Effector memory CD4-positive, alpha-beta T cell (primary cell): ENCODE measurements around the gene PJVK.

Source experiments
- DNase-seq, 3 donors: peaks; one replicate each; pipeline ENCODE4 v3.0.0-alpha.2; 2020
- H3K27ac ChIP-seq: 2 replicates; pipeline ENCODE4 v1.7.0; 2013; ENCODE audit warnings: mild to moderate bottlenecking, low read length, moderate library complexity; ENCODE audit not compliant: insufficient read depth, poor library complexity, severe bottlenecking
- H3K27me3 ChIP-seq: replicated peaks from 2 replicates; pipeline ENCODE4 v1.7.0; 2013; ENCODE audit warnings: mild to moderate bottlenecking, low read length; ENCODE audit not compliant: insufficient read depth, control insufficient read depth, poor library complexity, severe bottlenecking
- H3K36me3 ChIP-seq: 2 replicates; pipeline ENCODE4 v1.7.0; 2013; ENCODE audit warnings: mild to moderate bottlenecking, low read length, moderate library complexity; ENCODE audit not compliant: control insufficient read depth, insufficient read depth
- H3K4me1 ChIP-seq: 2 replicates; pipeline ENCODE4 v1.7.0; 2013; ENCODE audit warnings: low read length, mild to moderate bottlenecking; ENCODE audit not compliant: control insufficient read depth, insufficient read depth, poor library complexity, severe bottlenecking
- H3K4me3 ChIP-seq: 2 replicates; pipeline ENCODE4 v1.7.0; 2013; ENCODE audit warnings: low read length, low read depth, mild to moderate bottlenecking; ENCODE audit not compliant: insufficient read depth, poor library complexity, severe bottlenecking
- H3K9me3 ChIP-seq: 2 replicates; pipeline ENCODE4 v1.7.0; 2013; ENCODE audit warnings: mild to moderate bottlenecking, low read length, moderate library complexity; ENCODE audit not compliant: control insufficient read depth

PJVK gene

DNA sequence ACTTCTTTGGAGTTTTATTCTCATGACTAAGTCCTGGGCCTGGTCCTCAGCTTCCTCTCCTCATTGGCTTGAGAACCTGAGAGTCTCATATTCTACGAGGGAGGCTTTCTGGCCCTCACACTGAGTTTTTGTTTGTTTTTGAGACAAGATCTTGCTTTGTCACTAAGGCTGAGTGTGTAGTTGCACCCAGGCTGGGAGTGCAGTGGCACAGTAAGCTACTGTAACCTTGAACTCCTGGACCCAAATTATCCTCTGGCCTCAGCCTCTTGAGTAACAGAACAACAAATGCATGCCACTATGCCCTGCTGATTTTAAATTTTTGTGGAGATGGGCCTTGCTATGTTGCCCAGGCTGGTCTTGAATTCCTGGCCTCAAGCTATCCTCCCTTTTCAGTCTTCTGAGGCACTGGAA lies 22.8 kb upstream of the PJVK start:
- Histone ChIP-seq H3K4me3 (no peak overlapping the region), H3K27ac (no peak overlapping the region), H3K36me3 (peaks cover 22% of the 10 kb centered on the region), H3K27me3 (no peaks in the 10 kb centered on the region), H3K4me1 (no peaks in the 10 kb centered on the region), H3K9me3 (no peaks in the 10 kb centered on the region)
- DNase-seq: no peak

- Histone ChIP-seq H3K27ac (no peak overlapping the region), H3K27me3 (no peaks in the 10 kb centered on the region), H3K4me1 (no peaks in the 10 kb centered on the region), H3K4me3 (no peak overlapping the region), H3K36me3 (peaks cover 26% of the 10 kb centered on the region), H3K9me3 (no peaks in the 10 kb centered on the region)
- DNase-seq: no peak
These were observed 21.8 kb upstream of the PJVK start for GRCh38 chr2:178429336-178429735.

GRCh38 chr2:178436662-178437061 lies 14.5 kb upstream of the PJVK start:
- H3K4me1 ChIP-seq: no peaks in the 10 kb centered on the region
- no peaks in the 10 kb centered on the region for H3K27me3 ChIP-seq
- no peak for DNase-seq
- H3K4me3 ChIP-seq: no peak overlapping the region
- no peaks in the 10 kb centered on the region for H3K9me3 ChIP-seq
- peaks cover 49% of the 10 kb centered on the region for H3K36me3 ChIP-seq
- no peak overlapping the region for H3K27ac ChIP-seq

- Histone ChIP-seq H3K4me1 (no peaks in the 10 kb centered on the region), H3K27me3 (no peaks in the 10 kb centered on the region), H3K9me3 (no peaks in the 10 kb centered on the region), H3K36me3 (peaks cover 56% of the 10 kb centered on the region), H3K27ac (no peak overlapping the region), H3K4me3 (no peak overlapping the region)
- DNase-seq: no peak
These were observed 9.8 kb upstream of the PJVK start for GRCh38 chr2:178441426-178441825.

DNA sequence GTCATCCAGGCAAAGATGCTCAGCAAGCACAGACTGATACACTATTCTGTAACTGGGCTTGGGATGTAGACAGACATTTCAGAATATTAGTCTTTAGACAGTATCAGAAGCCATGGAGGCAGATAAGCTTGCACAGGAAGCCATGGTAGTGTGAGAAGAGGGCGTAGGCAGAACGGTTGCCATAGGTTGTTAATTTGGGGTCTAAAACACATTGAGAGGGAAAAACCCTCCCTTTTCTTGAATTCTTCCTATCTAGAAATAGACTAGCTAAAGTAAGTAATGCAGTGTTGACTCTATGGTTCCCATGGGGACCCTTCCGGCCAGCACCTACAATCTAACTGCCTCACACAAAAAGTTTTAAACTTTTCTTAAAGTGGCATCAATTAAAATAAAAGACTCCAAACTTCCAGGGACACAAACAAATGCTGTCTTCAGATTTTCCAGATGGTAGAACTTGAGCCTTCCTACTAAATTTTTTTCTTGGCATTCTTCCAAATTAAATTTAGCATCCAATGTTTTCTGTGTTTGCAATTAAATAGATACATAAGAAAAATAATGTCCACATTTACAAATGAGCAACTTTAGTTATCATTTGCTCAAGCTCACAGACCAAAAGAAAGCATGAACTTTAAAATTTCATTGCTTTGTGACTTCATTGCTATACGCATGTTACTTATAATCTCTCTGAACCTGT lies 2.1 kb upstream of the PJVK start:
- Histone ChIP-seq H3K4me3 (no peak overlapping the region), H3K4me1 (peaks cover 13% of the 10 kb centered on the region), H3K27ac (peak overlapping the region; percentile 96), H3K36me3 (peaks cover 24% of the 10 kb centered on the region), H3K27me3 (no peaks in the 10 kb centered on the region), H3K9me3 (no peaks in the 10 kb centered on the region)
- DNase-seq: no peak

DNA sequence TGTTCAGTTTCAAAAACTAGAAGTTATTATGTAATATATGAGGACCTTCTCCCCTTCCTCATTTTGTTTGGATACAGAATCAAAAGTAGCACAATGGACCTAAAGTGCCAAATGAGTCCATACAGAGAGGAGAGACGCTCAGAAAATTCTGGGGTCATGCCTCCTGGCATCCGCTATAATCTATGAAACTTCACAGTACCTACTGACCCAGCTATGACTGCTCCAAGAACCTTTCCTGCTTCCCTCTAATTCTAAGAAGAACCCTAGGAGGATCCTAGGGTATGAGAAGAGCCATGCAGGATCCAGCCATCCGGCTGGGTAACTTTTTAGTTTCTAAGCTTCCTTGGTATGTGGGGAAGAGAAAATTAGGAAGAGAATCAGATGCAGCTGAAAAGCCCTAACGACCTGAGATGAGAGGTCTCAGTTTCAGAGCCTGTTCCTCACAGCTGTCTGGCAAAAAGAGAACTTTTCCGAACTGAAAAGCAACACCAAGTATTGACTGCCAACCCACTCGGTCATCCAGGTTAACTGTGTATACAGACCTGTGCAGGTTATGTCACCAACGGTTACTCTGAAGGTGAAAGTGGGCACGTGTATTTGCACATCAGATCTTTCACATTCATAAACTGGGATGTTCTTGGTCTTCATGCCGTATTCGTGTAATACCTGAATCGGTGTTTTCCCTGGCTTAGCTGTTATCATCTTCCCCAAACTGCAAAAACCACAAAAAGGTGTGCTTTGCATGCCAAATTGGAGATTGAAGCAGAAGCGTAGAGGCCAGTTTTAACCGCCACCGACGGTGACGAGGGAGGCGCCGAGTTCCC lies 1.3 kb upstream of the PJVK start:
- Histone ChIP-seq H3K4me3 (peak overlapping the region; percentile 85), H3K27ac (peak overlapping the region; percentile 96), H3K9me3 (no peaks in the 10 kb centered on the region), H3K27me3 (no peaks in the 10 kb centered on the region), H3K36me3 (peaks cover 17% of the 10 kb centered on the region), H3K4me1 (peaks cover 13% of the 10 kb centered on the region)
- DNase-seq: no peak

DNA sequence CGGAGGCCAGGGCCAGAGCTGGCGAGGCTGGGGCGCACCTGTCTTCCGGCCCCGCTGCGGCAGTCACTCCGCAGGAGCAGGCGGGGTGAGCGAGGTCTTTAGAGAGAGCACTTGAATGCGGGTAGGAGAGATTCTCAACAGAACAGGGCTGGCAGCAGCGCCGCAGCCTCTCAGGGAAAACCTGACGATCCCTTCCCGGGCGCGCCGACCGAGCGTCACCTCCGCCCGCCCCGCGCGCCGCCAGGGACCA lies 729 bp upstream of the PJVK start:
- DNase-seq: peak; percentile 76 to 79 (median 77)
- Histone ChIP-seq H3K4me1 (peaks cover 13% of the 10 kb centered on the region), H3K27ac (peak overlapping the region; percentile 96), H3K4me3 (peak overlapping the region; percentile 85), H3K9me3 (no peaks in the 10 kb centered on the region), H3K36me3 (peaks cover 12% of the 10 kb centered on the region), H3K27me3 (no peaks in the 10 kb centered on the region)

DNA sequence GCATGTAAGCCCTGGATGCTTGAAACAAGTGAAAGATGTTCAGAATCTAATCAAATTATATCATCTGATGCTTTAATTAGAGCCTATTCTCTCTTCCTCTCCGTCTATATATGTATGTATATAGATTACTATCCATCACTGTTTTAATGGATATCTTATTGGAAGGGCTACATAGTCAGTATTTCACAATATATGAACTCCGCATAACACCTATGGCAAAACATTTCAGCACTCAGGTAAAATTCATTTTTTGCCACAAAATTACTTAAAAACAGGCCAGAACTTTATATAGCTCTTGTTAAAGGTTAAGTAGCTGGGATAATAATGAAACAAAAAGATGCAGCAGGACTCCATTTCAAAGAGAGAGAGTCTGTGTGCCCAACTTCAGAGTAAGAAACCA lies 1.2 kb downstream of the PJVK start:
- no peak overlapping the region for H3K4me3 ChIP-seq
- H3K27ac ChIP-seq: no peak overlapping the region
- peaks cover 13% of the 10 kb centered on the region for H3K4me1 ChIP-seq
- no peak for DNase-seq
- H3K36me3 ChIP-seq: peaks cover 8% of the 10 kb centered on the region
- H3K27me3 ChIP-seq: no peaks in the 10 kb centered on the region
- H3K9me3 ChIP-seq: no peaks in the 10 kb centered on the region

- no peaks in the 10 kb centered on the region for H3K27me3 ChIP-seq
- H3K4me1 ChIP-seq: peaks cover 13% of the 10 kb centered on the region
- no peaks in the 10 kb centered on the region for H3K9me3 ChIP-seq
- H3K27ac ChIP-seq: no peak overlapping the region
- peaks cover 8% of the 10 kb centered on the region for H3K36me3 ChIP-seq
- DNase-seq: no peak
- H3K4me3 ChIP-seq: no peak overlapping the region
These were observed 1.7 kb downstream of the PJVK start for GRCh38 chr2:178452870-178453269.

DNA sequence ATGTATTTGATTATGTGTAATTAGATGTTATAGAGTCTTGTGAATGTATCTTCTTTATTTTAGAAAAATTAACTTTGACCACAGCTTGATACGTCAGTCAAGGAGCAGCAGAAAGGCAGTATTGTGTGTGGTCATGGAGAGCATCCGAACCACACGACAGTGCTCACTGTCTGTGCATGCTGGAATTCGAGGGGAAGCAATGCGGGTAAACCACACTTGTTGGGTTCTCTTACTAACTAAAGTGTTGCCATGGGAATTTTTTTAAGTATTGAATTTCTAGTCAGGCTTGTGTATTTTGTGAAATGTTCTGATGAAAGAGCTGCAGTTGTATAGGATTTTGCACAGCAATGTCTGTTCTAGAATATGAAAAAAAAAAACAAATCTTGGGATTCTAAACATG lies 4.8 kb downstream of the PJVK start:
- no peaks in the 10 kb centered on the region for H3K4me1 ChIP-seq
- no peak overlapping the region for H3K27ac ChIP-seq
- no peak overlapping the region for H3K4me3 ChIP-seq
- H3K9me3 ChIP-seq: no peaks in the 10 kb centered on the region
- H3K36me3 ChIP-seq: no peaks in the 10 kb centered on the region
- H3K27me3 ChIP-seq: no peaks in the 10 kb centered on the region
- no peak for DNase-seq
